ENCODE data around the gene AUTS2.

The AUTS2 gene

GRCh38 chr7:70782796-70783195 lies 1184.5 kb downstream of the AUTS2 start:
- TF ChIP-seq, protein P1, sequence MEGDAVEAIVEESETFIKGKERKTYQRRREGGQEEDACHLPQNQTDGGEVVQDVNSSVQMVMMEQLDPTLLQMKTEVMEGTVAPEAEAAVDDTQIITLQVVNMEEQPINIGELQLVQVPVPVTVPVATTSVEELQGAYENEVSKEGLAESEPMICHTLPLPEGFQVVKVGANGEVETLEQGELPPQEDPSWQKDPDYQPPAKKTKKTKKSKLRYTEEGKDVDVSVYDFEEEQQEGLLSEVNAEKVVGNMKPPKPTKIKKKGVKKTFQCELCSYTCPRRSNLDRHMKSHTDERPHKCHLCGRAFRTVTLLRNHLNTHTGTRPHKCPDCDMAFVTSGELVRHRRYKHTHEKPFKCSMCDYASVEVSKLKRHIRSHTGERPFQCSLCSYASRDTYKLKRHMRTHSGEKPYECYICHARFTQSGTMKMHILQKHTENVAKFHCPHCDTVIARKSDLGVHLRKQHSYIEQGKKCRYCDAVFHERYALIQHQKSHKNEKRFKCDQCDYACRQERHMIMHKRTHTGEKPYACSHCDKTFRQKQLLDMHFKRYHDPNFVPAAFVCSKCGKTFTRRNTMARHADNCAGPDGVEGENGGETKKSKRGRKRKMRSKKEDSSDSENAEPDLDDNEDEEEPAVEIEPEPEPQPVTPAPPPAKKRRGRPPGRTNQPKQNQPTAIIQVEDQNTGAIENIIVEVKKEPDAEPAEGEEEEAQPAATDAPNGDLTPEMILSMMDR (IDR thresholded peaks at IDR 0.05; ENCODE audit: low read depth, low read length) = no peak
- no peak overlapping the region for H3K4me3 ChIP-seq (ENCODE audit: low read depth, low read length)

- TF ChIP-seq, protein P1 (IDR thresholded peaks at IDR 0.05; ENCODE audit: low read depth, low read length) = no peak
- no peak overlapping the region for H3K4me3 ChIP-seq (ENCODE audit: low read depth, low read length)
Measured at GRCh38 chr7:70785427-70785826, 1187.2 kb downstream of the AUTS2 start.

DNA sequence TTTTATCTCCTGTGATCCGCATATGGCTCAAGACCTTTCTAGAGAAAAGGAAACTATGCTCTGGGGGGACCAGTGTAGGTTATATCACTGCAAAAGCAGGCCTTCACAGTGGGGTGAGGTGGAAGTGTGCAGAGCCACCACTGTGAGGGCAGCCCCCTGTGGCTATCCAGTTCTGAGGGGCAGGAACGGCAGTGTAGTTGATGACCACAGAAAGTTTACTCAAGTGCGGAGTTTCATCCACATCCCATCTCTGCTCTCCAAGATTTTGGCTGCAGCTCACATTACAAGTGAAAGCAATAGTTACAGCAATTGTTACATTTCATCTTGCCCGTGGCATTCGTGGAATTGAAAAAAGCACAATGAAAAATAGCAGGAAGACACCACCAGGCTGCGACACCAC lies 1187.8 kb downstream of the AUTS2 start:
- TF ChIP-seq, protein P1 (IDR thresholded peaks at IDR 0.05; ENCODE audit: low read depth, low read length) = no peak
- no peak overlapping the region for H3K4me3 ChIP-seq (ENCODE audit: low read depth, low read length)

DNA sequence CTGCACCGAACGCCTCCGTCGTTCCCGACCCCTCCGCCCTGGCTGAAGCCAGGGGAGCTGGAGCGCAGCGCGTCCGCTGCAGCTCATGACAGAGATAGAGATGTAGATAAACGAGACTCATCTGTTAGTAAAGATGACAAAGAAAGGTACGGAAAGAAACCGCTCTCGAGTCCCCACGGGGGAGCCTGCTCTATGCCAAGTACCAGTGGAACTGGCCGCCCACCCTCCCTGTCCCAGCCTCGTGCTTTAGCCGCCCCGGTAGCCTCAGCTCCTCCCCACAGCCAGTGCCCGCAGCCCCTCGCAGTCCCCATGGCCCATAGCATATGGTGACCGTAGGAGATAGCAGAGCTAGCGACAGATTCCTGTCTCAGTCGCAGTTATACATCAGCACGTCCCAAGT lies 1189.0 kb downstream of the AUTS2 start:
- no peak overlapping the region for H3K4me3 ChIP-seq (ENCODE audit: low read depth, low read length)
- TF ChIP-seq, protein P1 (IDR thresholded peaks at IDR 0.05; ENCODE audit: low read depth, low read length) = no peak

DNA sequence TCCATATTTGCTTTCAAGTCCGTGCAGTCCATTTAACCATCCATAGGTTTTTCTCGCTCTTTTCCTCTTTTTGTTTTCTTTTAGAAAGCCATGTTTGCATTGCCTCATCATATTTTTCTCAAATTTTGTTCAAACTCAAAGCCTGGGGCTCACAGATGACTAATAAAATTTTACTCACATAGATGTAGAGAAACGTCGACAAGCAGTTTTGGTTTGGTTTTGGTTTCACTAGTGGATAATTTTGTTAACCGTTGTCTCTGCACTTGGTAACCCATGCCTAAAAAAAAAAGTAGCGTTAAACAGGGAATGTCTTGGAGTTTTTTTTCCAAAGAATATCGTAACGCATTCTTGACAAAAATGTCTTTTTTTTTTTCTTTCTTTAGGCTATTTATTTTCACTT lies 1189.5 kb downstream of the AUTS2 start:
- TF ChIP-seq, protein P1 (IDR thresholded peaks at IDR 0.05; ENCODE audit: low read depth, low read length) = no peak
- H3K4me3 ChIP-seq (ENCODE audit: low read depth, low read length) = no peak overlapping the region

- no peak overlapping the region for H3K4me3 ChIP-seq (ENCODE audit: low read depth, low read length)
- TF ChIP-seq, protein P1 (IDR thresholded peaks at IDR 0.05; ENCODE audit: low read depth, low read length) = no peak
Measured at GRCh38 chr7:70788276-70788675, 1190.0 kb downstream of the AUTS2 start.

DNA sequence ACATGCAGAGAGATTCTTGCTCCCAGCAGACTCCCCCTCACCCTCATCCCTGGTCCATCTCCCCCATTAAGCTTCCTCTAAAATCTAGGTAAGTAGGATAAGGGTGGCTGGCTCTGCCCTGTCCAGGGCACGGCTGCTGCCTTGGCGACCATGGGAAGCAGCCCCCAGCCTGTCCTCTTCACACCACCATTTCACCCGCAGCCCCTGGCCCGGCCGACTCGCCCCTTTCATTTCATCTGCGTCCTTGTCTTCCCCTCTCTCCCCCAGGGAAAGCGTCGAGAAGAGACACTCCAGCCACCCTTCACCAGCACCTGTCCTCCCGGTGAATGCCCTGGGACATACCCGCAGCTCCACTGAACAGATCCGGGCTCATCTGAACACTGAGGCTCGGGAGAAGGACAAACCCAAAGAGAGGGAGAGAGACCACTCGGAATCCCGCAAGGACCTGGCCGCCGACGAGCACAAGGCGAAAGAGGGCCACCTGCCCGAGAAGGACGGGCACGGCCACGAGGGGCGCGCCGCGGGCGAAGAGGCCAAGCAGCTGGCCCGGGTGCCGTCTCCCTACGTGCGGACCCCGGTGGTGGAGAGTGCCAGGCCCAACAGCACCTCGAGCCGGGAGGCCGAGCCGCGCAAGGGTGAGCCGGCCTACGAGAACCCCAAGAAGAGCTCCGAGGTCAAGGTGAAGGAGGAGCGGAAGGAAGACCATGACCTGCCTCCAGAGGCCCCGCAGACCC lies 1191.4 kb downstream of the AUTS2 start:
- TF ChIP-seq, protein P1 (IDR thresholded peaks at IDR 0.05; ENCODE audit: low read depth, low read length) = no peak
- H3K4me3 ChIP-seq (ENCODE audit: low read depth, low read length) = no peak overlapping the region
